Stimulated activated CD8-positive, alpha-beta memory T cell treated with anti-CD3 and anti-CD28 coated beads, Interleukin-12 subunit alpha, Interleukin-12 subunit beta, amount 100 ng/mL, for 24 hours (primary cell): ENCODE data around the gene PRDM16.

ENCODE experiments used
- DNase-seq: peaks from one replicate; pipeline ENCODE4 v3.0.0-alpha.2; 2020; ENCODE audit errors: extremely low read depth

Gene PRDM16

DNA sequence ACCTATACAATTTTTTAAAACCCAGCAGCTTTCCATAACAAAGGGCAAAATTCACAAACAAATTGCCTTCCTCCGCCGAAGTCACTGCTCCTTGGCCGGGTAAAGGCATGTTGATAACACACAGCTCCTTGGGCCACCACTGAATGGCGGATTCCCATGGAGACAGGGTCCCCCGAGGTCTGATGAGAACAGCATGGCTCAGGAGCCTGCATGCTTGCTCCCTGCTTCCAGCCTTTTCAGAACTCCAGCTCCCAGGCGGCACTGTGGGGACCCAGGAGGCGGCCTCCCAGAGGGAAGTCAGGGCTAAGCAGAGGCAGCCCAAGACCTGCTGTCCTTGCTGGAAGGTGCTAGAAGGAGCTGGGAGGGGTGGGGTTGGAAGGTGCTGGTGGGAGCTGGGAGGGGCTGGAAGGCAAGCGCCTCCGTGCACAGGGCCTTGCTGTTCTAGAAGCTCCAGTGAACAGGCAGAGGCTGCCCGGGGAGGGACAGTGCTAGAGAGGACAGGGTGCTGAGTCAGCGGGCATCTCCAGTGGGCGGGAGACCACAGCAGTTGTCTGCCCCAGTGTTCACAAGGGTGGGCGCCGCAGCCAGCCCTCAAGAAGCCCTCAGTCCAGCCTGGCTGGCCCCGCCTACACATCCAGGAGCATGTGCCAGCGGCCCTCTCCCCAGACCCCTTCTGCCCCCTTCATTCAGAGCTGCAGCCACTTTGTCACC lies 35.1 kb downstream of the PRDM16 start:
- no peak for DNase-seq

- no peak for DNase-seq
These were observed 36.3 kb downstream of the PRDM16 start for GRCh38 chr1:3105167-3105863.

DNA sequence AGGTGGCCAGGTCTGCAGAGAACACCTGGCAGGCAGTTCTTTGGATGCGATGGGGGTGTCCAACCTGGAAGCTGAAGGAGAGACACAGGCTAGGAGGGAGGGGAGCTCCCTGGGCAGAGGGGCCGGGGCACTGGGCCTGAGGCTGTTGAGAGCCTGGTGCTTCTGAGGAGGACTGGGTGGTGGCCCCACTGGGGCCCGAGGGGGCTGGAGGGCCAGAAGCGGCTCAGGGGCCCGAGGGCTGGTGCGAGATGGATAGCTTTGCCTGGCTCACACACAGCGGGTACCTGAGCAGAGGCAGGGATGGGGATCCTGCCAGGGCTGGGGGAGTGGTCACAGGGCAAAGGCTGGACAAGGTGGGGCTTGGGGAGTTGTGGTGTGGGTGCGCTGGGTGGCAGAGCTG lies 37.2 kb downstream of the PRDM16 start:
- no peak for DNase-seq

DNA sequence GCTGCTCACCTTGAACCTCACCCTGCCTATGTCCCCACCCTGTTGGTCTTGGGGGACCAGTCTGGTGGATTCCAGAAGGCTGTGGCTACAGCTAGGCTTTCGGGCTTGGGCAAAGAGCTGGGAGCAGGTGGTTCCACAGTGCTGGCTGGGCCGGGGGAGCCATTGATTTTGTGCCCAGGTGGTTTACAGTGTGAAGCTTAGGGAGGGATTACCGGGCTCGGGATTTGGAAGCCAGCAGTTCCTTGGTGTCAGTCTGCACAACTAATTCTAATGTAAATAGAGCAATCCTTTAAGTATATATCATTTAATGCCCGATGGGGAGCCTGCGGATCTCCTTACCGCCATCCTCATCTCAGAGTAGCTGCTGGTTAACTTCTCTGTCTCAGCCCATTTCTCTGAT lies 38.2 kb downstream of the PRDM16 start:
- DNase-seq, result no peak

DNA sequence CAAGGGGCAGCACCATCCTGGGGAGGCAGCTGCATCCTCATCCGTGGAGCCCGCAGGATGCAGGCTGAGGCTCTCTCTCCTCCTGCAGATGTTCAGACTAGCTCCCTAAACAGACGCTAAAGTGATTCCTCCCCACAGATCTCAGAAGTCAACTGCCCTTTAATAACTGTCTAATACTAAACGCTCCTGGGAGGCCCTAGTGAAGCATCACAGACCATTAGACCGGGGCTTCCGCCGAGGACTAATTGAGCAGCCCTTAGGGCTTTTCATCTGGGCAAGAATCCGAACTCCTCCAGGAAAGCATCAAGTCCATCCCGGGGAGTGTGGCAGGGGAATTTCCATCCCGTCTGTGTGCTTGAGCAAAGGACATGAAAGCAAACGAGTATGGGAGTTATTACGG lies 40.4 kb downstream of the PRDM16 start:
- no peak for DNase-seq

DNA sequence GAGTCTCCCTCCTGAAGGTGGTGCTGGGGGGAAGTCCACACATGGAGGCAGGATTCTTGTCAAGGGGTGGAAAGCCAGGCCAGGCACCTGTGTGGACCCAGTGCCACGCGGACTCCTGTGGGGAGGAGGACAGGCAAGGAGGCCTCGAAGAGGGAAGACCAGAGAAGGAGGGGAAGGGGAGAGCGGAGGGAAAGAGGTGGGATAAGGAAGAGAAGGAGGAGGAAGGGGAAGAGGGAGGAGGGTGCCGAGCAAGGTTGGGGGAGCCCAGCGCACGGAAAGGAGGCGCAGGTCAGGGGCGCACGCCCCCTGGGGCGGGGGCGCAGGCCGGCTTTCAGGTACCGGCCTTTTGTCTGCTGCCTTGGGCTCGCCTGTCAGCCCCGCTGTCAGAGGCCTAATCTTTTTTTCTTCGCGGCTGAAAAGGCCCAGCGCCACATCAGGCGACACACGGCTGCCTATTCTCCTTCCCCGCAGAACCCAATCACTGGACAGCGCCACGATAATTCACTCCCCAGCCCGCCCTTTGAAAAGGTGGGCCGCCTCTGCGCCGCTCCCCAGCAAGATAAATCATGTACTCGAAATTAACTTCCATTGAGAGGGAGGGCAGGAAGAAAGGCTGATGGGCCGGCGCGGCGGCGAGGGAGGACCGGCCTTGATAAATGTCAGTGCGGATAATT lies 42.5 kb downstream of the PRDM16 start:
- DNase-seq, result no peak

DNA sequence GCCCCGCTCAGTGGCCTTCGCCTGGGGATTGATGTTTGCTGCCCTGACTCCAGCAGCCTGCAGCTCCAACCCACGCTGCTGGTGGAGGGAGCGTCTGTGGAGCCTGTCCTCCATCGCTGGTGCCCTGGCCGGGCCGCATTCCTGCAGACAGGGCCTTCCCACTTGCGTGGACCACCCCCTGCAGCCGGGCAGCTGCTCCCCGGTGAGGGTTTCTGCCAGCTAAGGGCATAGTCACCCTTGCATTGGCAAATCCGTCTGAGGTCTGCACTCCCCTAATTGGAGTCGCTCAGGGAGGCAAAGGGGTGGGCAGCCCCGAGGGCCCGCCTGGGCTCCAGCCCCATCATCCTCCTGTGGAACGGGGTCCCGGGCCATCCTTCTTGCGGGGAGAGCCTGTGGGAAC lies 43.5 kb downstream of the PRDM16 start:
- no peak for DNase-seq

DNA sequence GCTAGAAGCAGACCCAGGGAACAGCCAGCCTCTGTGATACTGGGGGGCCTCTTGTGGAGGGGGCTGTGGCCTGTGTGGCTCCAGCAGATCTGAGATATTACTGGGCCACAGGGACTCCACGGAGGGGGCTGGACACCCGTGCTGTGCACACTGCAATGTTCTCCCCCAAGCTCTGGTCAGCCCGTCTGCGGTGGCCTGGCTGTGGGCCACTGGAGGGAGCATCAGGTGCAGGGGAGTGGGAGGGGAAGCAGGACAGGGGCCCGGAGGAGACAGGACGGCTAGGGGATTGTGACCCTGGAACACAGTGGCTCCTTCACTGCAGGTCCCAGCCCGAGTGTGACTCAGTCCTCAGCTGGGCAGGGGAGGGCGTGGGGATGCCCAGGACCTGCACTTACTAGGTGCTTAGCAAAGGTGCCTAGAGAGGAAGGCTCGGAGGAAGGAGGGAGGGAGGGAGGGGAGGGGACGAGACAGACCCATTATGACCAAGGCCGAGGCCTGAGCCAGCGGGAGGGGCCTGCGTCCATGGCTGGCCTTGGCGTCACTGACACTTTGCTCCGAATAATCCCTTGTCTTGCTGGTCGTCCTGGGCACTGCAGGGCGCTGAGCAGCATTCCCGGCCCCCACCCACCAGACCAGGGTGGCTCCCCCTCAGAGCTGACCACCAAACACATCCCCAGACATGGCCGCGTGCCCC lies 44.2 kb downstream of the PRDM16 start:
- DNase-seq, result no peak

GRCh38 chr1:3113741-3114056 lies 44.7 kb downstream of the PRDM16 start:
- DNase-seq, result no peak

DNA sequence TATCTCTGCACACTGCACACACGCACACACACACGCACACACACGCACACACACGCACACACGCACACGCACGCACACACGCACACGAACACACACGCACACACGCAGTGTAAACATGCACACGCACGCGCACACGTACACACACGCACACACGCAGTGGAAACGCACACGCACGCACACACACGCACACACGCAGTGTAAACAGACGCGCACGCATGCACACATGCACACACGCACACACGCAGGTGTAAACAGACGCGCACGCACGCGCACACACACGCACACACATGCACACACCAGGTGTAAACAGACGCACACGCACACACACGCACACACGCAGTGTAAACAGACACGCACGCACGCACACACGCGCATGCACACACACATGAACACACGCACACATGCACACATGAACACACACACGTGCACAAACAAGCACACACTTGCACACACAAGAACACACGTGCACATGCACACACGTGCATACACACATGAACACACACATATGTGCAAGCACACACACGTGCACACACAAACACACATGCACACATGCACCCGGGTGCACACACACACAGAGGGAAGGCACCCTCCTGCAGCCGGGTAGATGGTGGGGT lies 45.2 kb downstream of the PRDM16 start:
- no peak for DNase-seq

DNA sequence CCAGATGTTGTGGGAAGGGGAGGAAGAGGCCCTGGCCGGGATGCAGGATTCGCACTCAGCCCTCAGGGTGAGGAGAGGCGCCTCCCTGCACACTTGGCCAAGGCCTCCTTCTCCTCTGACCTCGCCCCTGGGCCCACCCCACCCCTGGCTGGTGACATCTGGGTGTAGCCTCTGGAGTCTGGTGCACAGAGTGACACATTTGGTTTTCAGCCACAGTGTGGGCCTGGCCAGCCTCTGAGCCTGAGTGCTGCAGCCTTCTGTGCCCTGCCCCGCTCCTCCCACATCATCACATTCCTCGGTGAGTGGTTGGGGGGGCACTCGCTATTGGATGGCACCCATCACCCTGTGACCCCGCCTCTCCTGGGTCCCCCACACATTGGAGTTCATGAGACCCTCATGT lies 45.8 kb downstream of the PRDM16 start:
- DNase-seq, result no peak

GRCh38 chr1:3115275-3116149 lies 46.5 kb downstream of the PRDM16 start:
- DNase-seq, result no peak

GRCh38 chr1:3116150-3116510 lies 47.1 kb downstream of the PRDM16 start:
- DNase-seq, result no peak

DNA sequence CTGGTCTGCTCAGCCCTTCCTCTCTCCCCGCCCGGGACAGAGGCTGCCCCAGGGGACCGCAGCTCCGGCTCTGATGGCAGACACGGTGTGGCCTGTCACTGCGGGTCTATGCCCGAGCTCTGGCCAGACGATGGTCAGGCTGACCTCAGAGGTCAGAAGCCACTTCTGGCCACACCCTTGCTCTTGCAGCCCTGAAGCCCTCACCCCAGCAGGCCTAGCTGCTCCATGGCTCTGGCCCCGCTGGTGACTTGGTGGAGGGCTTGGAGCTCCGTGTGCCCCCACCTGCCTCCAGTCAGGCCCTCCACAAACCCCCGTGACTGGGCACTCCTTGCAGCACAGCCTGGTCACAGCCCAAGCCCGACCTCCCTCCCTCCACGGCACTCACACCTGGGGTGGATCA lies 47.6 kb downstream of the PRDM16 start:
- no peak for DNase-seq

- no peak for DNase-seq
These were observed 48.9 kb downstream of the PRDM16 start for GRCh38 chr1:3117879-3118278.

DNA sequence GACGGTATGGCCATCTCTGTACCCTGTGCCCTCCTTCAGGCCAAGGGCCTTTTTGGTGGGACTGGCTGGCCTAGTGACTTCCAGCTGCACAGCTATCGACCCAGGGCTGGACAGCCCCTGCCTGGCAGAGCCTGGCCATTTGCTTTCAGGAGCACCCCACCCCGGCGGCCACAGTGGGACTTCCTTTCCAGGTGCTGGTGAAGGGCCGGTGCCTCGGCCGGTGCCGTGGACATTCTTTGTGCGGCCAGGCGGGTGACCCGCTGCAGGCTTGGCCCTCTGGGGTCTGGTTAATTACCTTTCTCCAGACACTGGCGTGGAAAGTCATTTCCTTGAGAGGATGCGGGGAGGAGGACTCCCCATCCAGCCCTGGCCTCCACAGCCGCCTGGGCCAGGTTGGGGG lies 50.1 kb downstream of the PRDM16 start:
- no peak for DNase-seq

GRCh38 chr1:3119725-3120124 lies 50.7 kb downstream of the PRDM16 start:
- no peak for DNase-seq

GRCh38 chr1:3120140-3120539 lies 51.1 kb downstream of the PRDM16 start:
- no peak for DNase-seq

GRCh38 chr1:3120994-3121393 lies 52.0 kb downstream of the PRDM16 start:
- DNase-seq, result no peak

DNA sequence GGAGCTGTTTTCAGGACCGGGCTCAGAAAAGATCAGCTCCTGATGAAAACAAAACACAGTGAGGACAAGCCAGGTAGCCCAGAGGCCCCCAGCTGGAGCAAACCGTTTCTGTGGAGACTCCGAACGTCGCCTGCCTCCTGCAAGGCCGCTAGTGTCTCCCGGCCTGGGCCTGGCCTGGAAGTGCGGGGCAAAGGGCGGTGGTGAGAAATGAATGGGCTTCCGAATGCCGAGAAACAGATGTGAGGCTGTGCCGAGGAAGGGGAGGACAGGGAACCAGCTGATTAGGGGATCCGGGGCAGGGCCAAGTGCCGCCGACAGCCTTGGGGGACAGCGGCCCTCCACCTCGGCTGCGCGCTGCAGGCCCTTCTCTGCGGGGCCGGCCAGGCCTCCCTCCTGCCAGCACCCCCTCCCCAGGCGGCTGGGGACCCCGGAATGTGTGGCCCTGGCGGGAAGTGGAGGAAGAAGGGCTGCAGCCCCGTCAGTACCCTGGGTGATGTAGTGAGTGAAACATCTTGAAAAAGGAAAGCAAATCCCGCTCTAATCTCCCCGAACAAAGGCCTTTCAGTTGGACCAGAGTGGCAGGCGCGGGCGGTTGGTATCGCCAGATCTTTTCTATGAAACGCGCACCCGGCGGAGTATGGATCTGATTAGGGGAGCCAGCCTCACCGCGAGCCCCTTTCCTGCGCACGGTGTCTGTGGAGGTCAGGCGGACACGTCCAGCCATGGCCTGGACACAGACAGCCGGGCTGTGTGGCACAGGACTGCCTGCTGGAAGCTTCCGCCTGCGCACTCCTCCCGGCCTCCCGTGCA lies 52.6 kb downstream of the PRDM16 start:
- no peak for DNase-seq
